HCT116 (cell line): ENCODE data around the gene VWF.
"Not testable (repeated sequence)": the region's sequence is repeated elsewhere in the genome, so short reads cannot be mapped to it uniquely, and the experiment has no call there.

Experiments
- CBX3 ChIP-seq: IDR thresholded peaks from 2 replicates; pipeline ENCODE4 v1.6.1; 2012; ENCODE audit warnings: low read depth
- CTCF ChIP-seq, 3 experiments: fragments of 200-600 bp in 1 of 3; sonication (generic) in 1 of 3; IDR thresholded peaks in 2 of 3; conservative IDR thresholded peaks in 1 of 3; 2 replicates each; pipeline ENCODE4 v1.5.1; 2012 to 2017; ENCODE audit warnings: low read depth in 2 of 3, low read length in 2 of 3, antibody characterized with exemption in 1 of 3, borderline replicate concordance in 1 of 3, control low read depth in 1 of 3, mild to moderate bottlenecking in 1 of 3, mixed read lengths in 1 of 3, mixed run types in 1 of 3, moderate library complexity in 1 of 3; ENCODE audit not compliant: insufficient read depth in 1 of 3
- EGR1 ChIP-seq: IDR thresholded peaks from 2 replicates; pipeline ENCODE4 v1.6.1; 2012; ENCODE audit warnings: low read depth
- ELF1 ChIP-seq: IDR thresholded peaks from 2 replicates; pipeline ENCODE4 v1.6.1; 2012; ENCODE audit warnings: low read depth, borderline replicate concordance
- EZH2 ChIP-seq: fragments of 200-600 bp; sonication (generic); IDR thresholded peaks from 2 replicates; pipeline ENCODE4 v1.6.1; 2017; ENCODE audit warnings: antibody characterized with exemption, mixed run types
- POLR2A ChIP-seq: IDR thresholded peaks from 2 replicates; pipeline ENCODE4 v1.7.0; 2011; ENCODE audit warnings: borderline replicate concordance; ENCODE audit not compliant: insufficient read depth, insufficient read length; ENCODE audit errors: extremely low read depth
- POLR2AphosphoS5 ChIP-seq: IDR thresholded peaks from 2 replicates; pipeline ENCODE4 v1.6.1; 2011; ENCODE audit warnings: mild to moderate bottlenecking, low read depth, low read length, moderate library complexity
- RAD21 ChIP-seq: IDR thresholded peaks from 2 replicates; pipeline ENCODE4 v1.6.1; 2012; ENCODE audit warnings: low read depth, mild to moderate bottlenecking
- TCF7L2 ChIP-seq: IDR thresholded peaks from 2 replicates; pipeline ENCODE4 v1.7.0; 2011; ENCODE audit warnings: borderline replicate concordance, inconsistent platforms; ENCODE audit not compliant: insufficient read depth, insufficient read length; ENCODE audit errors: extremely low read depth
- YY1 ChIP-seq: IDR thresholded peaks from 2 replicates; pipeline ENCODE4 v1.6.1; 2011; ENCODE audit warnings: low read length, low read depth, moderate library complexity, mild to moderate bottlenecking; ENCODE audit not compliant: insufficient replicate concordance; ENCODE audit errors: extremely low read depth
- TF ChIP-seq, protein P1 (sequence below): IDR thresholded peaks from 2 replicates; pipeline ENCODE4 v1.6.1; 2012

DNA sequence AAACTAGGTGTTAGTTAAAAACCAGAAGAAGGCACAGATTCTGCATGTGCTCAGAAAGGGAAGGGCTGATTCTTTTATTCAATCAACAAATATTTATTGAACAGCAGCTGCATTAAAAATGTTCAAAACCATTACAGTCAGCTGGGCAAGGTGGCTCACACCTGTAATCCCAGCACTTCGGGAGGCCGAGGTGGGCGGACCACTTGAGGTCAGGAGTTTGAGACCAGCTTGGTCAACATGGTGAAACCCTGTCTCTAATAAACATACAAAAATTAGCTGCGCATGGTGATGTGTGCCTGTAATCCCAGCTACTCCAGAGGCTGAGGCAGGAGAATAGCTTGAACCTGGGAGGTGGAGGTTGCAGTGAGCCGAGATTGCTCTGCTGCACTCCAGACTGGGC is 22.4 kb downstream of the VWF start:
- not testable (repeated sequence) for TF ChIP-seq CTCF (IDR thresholded peaks at IDR 0.05 in 2 of 3, conservative IDR thresholded peaks at IDR 0.05 in 1 of 3; ENCODE audit: borderline replicate concordance in 1 of 3, insufficient read depth in 1 of 3, low read depth in 2 of 3, low read length in 2 of 3); RAD21; EZH2; CBX3; POLR2AphosphoS5; YY1; EGR1; TCF7L2; ELF1; POLR2A
- TF ChIP-seq, protein P1, sequence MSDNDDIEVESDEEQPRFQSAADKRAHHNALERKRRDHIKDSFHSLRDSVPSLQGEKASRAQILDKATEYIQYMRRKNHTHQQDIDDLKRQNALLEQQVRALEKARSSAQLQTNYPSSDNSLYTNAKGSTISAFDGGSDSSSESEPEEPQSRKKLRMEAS: not testable (repeated sequence)
